Stimulated activated CD4-positive, alpha-beta T cell treated with anti-CD3 and anti-CD28 coated beads, Interleukin-2, amount 100 ng/mL, for 4 hours (primary cell): ENCODE data around the gene TRIM65.

Experiments
- DNase-seq: peaks from one replicate; pipeline ENCODE4 v3.0.0-alpha.2; 2020; ENCODE audit warnings: low read depth

Gene TRIM65, protein sequence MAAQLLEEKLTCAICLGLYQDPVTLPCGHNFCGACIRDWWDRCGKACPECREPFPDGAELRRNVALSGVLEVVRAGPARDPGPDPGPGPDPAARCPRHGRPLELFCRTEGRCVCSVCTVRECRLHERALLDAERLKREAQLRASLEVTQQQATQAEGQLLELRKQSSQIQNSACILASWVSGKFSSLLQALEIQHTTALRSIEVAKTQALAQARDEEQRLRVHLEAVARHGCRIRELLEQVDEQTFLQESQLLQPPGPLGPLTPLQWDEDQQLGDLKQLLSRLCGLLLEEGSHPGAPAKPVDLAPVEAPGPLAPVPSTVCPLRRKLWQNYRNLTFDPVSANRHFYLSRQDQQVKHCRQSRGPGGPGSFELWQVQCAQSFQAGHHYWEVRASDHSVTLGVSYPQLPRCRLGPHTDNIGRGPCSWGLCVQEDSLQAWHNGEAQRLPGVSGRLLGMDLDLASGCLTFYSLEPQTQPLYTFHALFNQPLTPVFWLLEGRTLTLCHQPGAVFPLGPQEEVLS

DNA sequence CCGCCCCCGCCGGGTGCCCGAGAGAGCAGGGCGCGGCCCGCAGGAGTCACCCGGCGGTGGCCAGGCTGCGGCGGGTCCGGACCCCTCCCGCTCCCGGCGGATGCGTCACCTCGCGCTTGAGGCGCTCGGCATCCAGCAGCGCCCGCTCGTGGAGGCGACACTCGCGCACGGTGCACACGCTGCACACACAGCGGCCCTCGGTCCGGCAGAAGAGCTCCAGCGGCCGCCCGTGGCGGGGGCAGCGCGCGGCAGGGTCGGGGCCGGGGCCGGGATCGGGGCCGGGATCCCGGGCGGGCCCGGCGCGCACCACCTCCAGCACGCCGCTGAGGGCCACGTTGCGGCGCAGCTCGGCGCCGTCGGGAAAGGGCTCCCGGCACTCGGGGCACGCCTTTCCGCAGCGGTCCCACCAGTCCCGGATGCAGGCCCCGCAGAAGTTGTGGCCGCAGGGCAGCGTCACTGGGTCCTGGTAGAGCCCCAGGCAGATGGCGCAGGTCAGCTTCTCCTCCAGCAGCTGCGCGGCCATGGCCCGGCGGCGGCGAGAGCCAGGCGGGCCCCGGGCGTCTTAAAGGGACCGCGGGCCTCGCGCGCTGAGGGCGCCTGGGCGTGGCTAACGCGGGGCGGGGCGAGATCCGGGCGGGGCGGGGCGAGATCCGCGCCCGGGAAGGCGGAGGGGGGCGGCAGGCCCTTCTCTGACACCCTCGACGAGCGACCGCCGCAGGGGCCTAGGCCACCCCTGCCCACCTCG, at the start of gene TRIM65:
TSS of gene TRIM65 (minus strand) at position 537 of the 745 bp plus-strand sequence. CDS start at position 523, 14 bp downstream.
- DNase-seq: peak; percentile 75

DNA sequence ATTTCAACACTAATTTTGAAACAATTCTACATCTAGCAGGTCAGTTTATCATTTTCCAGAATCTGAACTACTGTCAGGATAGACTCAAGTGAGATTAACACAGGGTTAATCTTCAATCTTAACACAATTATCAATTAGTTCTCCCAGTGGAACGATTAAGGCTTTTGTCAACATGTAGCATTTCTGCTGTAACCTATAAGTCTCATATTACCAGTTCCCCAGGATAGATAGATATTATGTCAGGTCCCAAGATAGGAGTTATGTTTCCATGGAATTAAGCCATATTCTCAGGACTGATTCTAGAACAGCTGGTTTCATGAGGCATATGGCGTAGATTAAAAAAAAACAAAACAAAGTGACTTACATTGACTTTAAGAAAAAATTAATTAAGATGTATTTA, 48.5 kb upstream of the TRIM65 start:
- DNase-seq: no peak

DNA sequence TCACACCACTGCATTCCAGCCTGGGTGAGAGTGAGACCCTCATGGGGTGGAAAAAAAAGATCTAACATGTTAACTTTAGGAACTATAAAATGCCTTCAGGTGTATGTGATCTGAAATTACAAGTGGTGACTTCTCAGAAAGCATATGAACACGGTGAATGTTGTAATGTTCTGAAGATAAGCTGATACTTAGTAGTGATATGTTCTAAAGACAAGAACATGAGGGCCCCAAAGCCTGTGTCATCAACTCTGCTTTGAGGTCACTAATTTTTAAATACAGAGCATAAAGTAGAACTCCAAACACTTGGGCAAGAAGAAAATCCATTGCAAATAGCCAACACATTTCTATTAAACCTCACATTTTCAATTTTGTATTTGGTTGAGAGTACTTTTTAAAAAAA, 46.7 kb upstream of the TRIM65 start:
- DNase-seq: no peak

DNA sequence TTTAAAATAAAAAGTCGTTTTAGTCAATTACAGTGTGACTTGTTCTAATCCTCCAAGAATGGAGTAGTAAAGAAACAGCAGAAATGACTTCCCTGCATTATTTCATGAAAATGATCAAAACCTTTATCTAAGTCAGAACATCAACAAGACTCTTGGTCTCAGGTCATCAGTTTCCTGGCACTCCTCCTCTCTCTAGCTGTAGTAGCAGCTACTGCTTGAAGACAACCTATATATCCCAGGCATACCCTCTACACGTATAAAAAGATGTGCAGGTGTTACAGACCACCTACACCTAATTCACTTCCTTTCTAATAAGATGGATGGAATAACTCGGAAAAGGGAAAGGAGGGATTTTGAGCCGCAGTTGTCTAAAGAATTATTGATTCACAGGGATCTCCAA, 45.7 kb upstream of the TRIM65 start:
- DNase-seq: no peak

DNA sequence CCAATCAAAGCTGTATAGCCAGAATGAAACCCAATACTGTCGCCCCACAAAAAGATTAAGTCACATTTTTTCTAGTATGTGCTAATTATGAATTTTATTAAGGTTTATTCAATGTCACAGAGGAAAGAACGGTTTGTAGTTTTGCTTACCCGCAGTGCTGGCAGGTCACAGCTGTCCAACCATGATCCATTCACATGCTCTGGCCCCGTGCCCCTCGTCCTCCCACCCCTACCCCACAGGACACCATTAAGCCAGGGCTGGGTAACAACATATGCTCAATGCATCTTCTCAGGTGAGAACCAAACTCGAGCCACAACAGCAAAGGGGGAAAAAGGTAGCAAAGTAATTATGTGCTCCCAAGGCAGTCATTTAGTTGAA, 44.7 kb upstream of the TRIM65 start:
- DNase-seq: no peak

DNA sequence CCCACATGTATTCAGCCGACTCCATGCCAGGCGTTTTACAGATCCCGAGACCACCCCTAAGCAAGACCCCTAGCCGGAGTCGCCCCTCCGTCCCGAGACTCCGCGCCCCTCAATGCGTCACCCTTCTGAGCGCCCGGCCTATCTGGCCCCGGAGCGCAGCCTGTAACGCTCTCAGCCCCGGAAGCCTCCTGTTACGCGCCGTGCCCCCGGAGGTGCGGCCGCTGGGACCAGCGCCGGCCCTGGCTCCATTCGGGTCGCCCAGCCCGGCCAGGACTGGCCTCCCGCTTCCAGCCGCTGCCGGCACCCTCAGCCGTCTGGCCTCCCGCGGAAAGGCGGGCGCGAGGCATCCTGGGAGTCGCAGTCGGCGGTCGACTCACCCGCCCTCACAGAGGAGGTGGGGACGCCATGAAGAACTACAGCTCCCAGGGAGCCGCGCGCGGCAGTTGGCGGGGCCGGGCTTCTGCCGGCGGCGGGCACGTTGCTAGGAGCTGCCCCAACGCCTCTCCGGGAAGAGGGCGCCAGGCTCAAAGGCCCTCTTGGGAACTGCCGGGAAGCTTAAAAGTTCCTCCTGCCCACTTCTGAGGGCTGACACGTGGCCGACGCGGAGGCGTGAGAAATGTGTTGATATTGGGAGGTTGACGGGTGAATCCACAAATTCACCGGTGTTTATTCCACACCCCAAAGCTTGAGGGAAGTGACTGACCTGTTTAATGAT, 44.1 kb upstream of the TRIM65 start, which contains the start of gene FBF1:
TSS of gene FBF1 (minus strand) at position 316 of the 715 bp plus-strand sequence. CDS start 2,893 bp downstream, outside the sequence.
- DNase-seq: peak; percentile 84

DNA sequence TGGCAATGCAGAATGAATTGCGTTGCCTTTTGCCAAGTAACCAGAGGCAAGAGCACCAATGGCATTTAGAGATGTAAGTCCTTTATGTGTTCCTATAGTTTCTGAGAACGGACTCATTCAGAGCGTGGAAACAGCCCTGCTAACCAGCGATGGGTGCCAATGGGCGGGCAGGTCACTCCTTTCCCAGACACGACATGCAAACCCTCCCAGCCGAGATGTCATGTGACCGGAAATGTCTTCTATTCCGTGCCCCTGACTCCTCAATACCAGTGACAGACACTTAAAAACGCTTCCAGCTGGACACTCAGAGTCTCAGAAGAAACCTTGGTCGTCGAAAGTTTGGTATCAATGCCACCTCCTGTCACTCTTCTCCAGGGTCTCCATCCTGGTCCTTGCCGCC, 40.9 kb upstream of the TRIM65 start:
- DNase-seq: no peak

DNA sequence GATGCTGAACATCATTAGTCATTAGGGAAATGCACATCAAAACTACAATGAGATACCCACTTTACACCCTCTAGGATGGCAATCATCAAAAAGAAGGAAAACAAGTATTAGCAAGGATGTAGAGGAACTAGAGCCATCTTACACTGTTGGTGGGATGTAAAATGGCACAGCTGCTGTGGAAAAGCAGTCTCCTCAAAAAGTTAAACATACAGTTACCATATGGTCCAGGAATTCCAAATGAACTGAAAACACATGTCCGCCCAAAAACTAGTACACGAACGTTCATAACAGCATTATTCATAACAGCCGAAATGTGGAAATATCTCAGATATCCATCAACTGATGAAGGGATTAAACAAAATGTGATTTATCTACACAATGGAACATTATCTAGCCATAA, 37.1 kb upstream of the TRIM65 start:
- DNase-seq: no peak

DNA sequence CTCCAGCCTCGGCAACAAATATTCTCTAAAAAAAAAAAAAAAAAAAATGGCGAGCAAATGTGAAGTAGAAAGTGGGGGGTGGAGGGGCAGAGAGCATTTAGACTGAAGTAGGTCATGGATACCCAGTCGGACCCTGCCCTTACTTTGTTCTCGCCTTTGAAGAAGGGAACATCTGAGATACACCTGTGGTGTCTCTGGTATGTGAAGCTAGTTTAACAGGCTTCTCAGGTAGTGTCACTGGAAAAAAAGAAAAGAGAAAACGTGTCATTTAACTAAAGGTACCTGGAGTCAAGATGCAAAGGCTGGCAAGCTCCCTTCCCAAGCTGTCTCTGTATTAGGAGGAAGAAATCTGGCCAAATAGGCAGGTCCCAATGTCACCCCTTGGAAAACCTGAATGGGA, 36.1 kb upstream of the TRIM65 start:
- DNase-seq: no peak

DNA sequence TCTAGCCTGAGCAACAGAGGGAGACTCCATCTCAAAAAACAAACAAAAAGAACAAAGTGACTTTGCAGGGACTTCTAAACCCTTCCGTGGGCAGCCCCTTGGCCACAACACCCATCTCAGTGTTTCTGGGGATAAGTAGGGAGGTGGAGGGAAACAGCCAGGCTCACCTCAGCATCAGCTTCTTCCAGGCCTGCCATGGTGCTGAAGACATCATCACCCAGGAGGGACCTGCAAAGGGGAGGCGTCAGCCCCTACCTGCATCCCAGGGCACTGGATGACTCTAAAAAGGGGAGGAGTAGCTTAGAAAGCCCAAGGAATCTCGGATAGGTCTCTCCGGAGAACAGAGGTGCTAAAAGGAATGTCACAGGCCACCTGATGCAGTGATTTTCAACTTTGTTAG, 34.3 kb upstream of the TRIM65 start:
- DNase-seq: no peak

DNA sequence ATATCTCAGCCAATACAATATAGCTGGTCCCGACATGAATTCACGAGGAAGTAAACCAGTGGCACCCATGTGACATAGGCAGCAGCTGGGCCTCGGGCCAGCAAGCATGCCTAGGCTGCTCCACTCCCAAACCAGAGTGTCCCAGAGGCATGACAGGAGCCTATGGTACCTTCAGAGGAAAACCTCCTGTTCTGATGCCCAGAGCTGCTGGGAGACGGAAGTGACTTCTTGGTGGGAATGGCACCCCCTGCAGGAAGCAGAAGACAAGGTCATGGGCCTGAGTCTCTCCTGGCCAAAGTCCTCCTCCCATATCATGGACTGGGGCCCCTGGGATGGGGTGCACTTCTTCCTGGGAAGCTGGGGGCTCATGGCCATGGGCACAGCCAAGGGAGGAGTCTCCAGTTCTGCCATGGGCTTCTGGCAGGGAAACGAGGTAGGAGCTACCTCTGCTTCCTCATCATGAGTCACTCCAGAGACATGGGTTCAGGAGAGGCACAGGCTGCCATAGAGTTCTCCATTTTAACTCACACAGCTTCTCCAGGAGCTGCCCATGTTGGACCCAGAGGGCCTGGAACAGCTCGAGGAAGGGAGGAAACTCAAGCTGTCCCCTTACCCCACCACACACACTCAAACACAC, 30.7 kb upstream of the TRIM65 start:
- no peak for DNase-seq

DNA sequence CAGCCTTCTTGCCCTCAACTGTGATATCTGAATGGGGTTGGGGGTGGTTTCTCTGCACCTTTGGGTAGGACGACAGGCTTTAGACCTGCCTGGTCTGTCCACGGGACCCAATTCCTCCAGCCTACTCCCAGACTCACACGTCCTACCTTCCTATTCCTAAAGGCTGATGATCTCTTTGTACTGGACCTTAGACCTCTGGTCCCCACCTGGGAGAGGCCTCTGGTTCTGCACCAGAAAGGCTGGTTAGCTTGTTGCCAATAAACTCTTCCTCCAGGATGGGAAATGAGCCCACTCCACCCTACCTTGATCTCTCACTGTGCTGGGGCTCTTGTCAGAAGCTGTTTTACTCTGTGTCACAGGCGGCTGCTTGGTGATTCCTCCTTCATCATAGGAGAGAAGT, 29.7 kb upstream of the TRIM65 start:
- DNase-seq: no peak

DNA sequence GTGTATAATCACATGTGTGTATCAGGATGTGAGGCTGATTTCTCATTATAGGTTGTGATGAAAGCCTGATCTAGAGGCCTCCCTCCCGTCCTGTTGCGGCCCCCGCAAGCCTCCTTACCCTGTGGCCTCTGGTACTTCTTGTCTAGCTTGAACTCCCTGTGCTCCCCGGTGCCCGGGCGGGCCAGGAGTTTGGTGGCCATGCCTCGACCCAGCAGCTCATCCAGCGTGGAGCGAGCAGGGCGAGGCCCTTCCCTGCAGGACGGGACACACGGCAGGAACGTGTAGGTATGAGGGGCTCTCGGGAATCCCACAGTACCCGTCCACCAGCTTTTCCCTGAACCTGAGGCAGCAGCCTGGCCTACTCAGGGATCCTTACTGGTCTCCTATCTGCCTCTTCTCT, 29.2 kb upstream of the TRIM65 start:
- DNase-seq: no peak

DNA sequence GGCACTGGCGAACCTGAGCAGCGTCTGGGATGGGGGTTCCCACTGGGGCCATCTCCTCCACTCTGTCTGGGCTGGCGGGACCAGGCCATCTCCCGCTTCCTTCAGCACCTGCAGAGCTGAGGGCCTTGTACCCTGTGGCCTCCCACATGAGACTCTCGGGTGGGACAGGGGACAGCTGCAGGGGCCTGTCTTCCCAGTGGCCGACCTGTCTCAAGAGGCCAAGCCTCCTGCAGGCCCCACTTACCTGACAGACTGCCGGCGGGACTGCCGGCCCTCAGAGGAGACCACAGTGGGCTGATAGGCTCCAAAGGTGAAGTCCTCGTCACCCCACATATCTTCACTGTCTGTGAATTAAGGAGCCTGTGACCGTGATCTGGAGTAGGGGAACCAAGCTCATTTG, 28.4 kb upstream of the TRIM65 start:
- no peak for DNase-seq

DNA sequence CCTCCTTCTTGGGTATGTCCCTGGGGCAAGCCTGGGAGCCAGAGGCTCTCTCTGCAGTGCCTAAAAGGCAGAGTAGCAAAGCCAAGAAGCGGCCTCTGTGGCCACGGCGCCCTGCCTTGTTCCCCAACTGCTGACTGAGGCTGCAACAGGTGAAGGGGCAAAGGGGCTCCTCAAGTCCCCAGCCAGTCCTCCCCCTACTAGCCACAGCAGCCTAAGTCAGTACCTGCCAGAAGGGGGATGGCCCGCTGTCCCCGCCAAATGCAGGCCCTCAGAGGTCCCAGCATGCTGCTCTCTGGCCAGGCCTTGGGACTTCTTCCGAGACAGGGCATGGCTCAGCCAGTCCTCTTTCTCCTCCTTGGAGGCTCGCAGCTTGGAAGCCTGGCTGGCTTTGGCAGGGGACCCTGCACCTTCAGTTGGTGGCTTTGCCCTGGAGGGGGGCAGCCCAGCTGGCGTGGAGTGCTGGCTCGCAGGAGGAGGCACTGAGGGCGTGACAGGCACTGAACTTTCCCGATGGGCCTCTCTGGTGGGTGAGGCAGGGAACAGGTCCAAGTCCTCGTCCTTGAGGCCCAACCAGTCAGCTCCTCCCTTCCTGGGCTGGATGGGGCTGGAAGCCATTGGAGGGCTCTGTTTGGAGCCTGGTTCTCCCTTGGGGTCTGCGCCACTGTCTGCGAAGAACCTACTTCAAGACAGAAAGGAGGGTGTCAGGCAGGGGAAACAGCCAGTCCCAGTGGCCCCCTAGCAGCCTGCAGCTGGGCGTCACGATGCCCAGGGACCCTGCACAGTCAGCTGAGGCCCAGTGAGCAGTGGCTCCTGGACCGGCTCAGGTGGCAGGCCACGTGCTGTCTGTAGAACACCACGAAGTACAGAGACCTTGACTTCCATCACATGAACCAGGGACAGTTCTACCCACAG, 26.5 kb upstream of the TRIM65 start:
- DNase-seq: no peak

DNA sequence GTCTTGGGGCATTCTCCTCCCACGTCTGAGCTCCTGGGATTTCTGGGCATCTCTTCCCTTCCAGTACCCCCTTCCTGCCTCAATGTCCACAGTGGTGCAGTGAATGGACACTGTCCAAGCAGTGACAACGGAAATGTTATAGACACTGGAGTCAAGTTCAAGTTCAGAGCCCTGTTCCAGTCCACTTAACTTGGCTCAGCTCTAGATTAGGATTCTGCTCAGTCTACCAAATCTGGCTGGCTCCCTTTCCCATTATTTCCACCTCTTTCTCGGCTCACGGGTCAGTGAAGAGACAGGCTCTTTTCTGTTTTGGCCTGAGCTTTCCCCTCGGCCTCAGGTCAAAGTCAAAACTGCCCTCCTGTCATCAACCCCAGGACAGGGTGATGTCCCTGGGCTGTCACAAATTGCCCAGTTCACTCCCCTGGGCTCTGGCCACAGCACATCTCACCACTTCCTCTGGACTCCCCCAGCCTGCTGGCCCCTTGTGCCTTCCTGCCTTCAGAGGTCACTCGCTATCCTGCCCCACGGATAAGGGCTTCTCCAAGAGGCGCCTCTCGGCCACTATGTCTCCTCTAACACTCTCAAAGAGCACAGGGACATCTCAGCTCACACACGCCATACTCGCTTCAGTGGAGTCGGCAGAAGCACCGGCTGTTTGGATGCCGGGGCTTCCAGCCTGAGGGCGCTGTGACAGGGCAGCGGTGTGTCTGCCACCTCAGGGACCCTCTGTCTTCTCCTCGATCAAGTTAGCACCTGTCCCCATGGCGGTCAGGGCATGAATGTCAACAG, 25.6 kb upstream of the TRIM65 start:
- DNase-seq: no peak

DNA sequence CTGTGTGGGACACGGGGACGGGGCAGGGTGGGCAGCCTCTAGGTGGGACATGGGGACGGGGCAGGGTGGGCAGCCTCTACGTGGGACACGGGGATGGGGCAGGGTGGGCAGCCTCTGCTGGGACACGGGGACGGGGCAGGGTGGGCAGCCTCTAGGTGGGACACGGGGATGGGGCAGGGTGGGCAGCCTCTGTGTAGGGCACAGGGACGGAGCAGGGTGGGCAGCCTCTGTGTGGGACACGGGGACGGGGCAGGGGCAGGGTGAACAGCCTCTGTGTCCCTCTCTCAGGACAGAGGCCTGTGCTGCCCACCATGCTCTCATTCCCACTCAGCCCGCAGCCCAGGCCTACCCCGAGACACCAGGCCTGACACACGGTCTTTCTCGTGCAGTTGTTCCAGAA, 24.8 kb upstream of the TRIM65 start:
- no peak for DNase-seq

DNA sequence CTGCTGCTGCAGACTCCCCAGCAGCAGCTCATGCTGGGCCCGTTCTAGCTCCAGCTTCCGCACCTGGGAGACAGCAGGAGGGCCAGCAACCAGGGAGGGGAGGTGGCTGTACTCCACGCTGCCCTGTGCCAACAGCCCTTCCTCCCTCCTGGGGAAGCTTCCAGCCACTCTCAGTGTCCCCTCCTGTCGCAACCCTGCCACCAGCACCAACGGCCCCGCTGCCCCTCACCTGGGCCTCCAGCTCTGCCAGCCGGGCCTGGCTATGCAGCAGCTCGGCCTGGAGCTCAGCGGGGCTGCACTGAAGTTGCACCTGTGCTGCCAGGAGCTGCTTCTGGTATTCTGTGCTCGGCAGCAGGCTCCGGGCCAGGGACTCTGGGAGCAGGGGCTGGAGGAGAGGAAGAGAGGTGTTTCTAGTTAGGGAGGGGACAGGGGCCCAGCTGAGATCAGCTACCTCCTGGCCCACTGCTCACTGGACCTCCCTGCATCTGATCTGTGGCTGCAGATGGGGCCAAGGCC, 23.4 kb upstream of the TRIM65 start:
- DNase-seq: no peak

DNA sequence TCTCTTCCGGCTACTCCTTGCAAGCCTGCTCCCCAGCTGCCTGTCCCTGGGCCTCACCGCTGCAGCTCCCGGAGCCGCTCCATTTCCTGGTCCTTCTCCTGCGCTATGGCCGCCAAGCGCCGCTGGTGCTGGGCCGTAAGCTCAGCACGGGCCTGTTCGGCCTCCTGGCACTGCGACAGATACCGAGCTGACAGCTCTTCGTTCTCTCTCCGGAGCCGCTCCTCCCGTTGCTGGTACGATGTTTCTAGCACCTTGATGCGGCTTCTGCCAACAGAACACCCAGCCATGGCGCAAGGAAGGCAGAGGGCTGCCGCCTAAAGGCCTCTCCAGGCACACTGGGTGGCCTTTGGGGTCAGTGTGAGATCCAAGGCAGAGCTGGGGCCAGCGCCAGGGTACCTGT, 22.9 kb upstream of the TRIM65 start:
- DNase-seq: no peak

DNA sequence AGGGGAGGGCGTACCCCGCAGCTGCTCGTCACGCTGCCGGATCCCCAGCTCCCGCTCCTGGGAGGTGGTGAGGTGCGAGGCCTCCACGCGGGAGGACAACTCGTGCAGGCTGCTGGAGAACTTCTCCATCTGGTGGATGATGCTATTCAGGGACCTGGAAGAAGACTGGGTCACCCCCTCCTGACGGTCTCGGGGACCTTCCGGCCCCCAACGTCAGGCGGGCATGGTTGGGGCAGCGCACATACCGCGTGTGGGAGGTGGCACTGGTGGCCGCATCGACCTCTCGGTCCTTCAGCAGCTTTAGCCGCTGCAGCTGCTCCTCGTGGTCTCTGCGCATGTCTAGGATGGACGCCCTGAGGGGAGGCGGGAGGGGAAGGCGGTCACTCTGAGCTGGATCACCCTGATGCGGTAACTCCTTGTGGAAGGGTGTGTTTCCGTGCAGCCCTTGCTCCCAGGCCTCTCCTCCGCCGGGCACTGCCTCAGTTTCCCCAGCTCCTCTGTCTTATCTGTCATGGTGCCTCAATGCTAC, 21.2 kb upstream of the TRIM65 start:
- DNase-seq: no peak
